HK-2 (cell line): ENCODE results near the gene ADAMTS9.
A peak's percentile ranks its signal among the peaks of the same experiment; 100 is the strongest.

Experiments
- DNase-seq: peaks from one replicate; pipeline ENCODE4 v3.0.0-alpha.2; 2018; ENCODE audit not compliant: unreplicated experiment

The ADAMTS9 gene

DNA sequence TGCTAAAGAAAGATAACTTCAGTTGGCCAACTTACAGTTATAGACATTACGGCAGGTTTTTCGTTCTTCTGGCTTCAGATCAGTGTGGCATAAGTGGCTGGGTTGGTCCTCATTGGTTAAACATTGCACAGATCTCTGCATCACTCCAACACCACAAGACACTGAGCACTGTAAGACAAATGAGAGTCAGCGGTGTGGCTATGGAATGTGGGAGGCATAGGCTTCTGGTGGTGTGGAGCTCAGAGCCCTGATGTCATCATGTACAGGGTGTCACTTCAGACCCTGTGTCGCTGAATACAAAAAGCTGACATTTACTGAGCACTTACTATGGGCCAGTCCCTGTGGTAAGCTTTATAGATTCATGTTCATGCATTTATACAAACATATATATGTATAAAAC, 146.0 kb downstream of the ADAMTS9 start:
- peak; percentile 63 for DNase-seq

DNA sequence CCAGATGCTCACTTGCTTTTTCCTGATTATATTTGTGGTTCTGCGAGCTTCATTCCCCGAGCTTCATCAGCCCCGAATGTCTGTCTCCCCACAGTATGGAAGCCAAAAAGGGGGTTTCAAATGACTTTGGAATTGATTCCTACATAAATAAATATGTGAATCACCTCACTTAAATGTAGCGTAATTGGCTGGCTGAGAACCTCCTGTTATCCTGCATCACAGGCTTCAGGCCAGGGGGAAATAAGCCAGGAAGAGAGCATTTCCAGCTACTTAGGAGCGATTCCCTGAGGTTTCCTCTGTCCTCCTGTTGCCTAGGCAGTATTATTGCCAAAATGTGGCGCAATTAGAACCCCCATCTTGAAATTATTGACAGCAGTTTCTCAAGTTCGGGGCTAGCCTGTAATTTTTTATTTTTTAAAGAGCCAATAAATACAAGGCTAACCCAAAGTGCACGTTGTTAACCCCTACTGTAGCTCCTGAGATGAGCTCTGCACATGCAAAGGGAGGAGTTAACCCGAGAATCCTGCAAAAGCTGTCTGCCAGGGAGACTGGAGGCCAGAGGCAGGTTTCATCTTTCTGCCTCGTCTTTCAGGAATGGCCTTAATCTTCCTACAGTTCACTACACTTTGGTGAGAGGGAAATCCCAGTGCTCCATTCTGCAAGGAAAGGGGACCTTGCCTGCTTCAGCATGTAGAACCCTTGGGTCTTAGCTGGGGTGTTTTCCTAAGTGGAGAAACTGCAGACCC, 148.2 kb downstream of the ADAMTS9 start:
- DNase-seq = no peak

DNA sequence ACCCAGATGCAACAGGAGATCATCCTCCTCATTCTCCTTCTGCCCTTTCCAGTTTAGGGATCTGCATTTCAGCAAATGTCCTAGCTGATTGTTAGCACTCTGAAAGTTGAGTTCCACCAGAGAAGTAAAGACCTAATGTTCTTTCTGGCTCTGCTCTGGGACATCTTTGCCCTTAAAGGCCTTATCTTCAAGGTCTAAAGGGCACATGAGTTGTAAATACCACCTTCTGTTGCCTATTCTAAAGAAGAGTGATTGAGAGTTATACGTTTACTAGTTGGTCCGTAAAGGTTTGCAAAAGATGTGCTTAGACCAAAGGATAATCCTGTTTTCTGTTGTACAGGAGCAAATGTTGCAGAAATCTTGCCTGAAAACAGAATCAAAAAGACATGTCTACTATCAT, 151.6 kb downstream of the ADAMTS9 start:
- no peak for DNase-seq

DNA sequence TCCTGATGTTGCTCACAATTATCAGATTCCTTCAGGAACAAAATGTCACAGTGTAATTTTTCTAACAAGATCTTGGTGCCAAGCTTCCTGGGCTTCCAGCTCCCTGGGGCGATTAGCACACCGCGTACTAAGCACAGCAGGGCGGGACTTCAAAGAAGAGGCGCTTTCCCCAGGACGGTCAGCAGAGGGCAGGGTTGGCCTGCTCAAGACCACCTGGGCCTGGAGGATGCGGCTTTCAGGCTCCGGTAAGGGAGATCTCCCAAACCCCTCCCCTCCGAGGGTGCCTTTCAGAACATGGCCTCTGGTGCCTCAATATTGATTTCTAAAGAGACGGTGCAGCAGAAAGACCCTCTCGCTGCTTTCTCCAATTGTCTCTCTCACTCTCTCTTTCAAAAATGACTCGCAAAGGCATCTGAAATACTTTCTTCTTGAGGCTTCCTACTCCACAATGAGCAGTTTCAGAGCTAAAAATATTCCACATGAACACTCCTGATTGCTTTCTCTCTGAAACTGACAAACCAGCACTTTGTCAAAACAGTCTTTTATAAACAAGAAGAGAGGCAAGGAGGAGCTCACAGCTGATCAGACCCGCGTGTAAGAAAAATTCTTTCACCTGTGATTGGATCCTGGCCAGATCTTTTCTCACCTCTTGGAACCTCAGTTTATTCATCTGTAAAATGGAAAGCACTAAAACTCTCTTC, 154.0 kb downstream of the ADAMTS9 start:
- peak; percentile 81 for DNase-seq

DNA sequence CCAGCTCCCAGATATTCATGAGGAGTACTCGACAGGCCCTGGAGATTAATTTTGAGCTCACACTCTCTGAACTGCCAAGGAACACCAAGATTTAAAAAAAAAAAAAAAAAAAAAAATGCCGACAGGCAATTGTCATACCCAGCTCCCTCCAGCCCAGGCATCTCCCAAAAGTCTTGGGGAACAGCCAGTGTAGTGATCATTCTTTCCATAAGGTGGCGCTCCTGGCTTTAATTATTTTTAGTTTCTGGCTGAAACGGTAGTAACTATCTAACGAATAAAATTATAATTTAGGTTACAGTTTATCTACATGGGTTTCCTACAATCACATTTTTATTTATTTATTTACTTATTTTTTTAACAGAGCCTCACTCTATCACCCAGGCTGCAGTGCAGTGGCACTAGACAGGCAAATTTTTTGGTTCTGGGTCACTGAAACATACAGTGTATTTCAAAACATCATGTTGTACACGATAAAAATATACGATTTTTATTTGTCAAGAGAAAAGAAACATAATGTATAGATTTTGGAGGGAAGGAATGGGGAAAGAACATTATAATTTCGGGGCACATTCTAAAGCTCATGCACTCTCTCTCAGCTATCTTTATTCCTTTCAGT, 157.3 kb downstream of the ADAMTS9 start:
- peak; percentile 14 for DNase-seq

DNA sequence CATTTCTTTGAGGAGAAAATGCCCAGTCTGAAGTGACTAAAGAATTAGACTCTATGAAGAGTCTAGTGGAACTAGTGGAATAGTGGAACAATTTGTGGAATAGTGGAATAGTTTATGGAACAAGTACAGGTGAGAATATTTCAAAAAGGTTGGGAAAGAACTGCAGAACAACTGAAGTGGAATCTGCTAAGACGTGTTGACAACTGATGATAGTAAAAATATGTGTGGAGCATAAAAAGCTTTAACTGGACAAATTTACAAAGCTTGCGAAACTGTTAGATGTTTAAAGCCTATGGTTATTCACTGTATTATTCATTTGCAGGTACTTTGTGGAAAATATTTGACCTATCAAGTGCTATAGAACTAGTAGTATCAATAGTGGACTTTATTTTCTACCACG, 164.5 kb downstream of the ADAMTS9 start:
- DNase-seq = no peak

DNA sequence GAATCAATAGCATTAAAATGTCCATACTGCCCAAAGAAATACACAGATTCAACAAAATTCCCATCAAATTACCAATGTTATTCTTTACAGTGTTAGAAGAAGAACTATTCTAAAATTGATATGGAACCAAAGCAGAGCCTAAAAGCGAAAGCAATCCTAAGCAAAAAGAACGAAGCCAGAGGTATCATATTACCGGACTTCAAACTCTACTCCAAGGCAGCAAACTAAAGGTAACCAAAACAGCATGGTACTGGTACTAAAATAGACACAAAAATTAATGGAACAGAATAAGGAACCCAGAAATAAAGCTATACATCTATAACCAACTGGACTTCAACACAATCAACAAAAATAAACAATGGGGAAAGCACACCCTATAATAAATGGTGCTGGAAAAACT, 167.5 kb downstream of the ADAMTS9 start:
- no peak for DNase-seq

DNA sequence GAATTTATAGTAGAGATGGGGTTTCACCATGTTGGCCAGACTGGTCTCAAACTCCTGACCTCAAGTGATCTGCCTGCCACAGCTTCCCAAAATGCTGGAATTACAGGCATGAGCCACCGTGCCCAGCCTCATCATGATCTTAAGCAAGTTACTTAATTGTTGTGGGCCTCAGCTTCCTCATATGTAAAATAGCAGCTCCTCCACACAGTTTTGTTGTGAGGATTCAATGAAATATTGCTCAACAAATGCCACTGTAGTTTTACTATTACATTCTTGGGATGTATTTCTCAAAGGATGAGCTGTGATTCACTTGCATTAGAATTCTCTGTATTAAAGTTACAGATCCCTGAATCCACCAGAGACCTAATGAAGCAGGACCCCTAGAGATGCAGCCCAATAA, 168.8 kb downstream of the ADAMTS9 start:
- DNase-seq = no peak

DNA sequence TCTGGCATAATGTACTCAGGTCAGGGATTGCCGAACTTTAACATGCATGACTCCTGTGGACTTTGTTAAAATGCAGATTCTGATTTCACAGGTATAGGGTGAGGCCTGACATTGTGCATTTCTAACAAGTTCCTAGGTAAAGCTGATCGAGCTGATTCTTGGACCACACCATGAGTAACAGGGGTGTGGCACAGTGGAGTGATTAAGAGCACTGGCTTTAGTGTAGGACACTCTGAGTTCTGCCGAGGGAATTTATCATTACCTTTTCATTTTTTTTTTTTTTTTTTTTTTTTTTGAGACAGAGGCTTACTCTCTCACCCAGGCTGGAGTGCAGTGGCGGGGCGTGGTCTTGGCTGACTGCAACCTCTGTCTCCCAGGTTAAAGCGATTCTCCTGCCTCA, 169.3 kb downstream of the ADAMTS9 start:
- DNase-seq = no peak

DNA sequence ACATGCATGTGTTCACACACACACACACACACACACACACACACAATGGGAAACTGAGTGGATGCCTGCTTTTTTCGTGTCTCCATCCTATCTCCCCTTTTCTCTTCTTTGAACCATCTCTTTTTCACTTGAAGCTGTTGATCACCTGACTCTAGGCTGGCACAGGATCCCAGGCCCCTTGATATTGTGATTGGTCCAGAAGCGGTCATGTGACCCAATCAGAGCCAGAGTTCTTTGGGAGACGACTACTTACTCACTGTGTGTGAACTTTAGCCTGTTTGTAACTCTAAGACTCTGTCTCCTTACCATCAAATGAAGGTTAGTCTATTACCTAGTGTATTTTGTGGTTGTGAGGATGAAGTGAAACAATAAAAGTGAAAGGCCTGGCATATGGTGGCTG, 172.9 kb downstream of the ADAMTS9 start:
- DNase-seq = no peak

DNA sequence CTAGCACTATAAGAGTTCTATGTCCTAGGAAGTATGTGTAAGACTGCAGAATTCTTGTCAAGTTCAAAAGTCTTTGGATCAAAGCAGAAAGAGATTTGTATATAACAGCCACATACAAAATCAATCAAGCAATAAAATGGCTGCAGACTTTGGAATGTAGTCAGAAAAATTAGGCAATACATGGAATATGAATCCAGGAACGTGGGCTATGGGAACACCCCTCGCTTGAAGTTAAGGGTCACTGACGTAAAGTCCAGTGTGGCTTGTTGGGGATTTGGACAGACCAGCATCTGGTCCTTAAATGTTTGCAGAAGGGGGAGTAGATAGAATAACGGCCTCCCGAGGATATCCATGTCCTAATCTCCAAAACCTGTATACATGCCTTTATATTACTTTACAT, 178.6 kb downstream of the ADAMTS9 start:
- no peak for DNase-seq

DNA sequence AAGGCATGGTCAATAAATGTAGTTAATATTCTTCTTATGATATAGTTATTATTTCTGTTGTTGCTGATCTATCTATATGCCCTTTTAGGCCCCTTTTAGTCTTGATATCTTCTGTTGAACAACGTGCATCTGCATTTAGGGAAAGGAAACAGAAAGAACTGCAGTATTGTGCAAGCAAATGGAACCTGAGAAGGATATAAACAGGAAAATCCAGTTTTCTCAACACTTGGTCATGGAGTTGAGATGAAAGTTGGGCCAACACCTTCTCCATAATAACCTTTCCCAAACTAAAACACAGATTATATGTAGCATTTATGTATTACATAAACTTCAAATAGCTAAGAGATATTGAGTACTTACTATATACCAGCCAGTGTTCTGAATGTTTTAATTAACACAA, 179.7 kb downstream of the ADAMTS9 start:
- no peak for DNase-seq

DNA sequence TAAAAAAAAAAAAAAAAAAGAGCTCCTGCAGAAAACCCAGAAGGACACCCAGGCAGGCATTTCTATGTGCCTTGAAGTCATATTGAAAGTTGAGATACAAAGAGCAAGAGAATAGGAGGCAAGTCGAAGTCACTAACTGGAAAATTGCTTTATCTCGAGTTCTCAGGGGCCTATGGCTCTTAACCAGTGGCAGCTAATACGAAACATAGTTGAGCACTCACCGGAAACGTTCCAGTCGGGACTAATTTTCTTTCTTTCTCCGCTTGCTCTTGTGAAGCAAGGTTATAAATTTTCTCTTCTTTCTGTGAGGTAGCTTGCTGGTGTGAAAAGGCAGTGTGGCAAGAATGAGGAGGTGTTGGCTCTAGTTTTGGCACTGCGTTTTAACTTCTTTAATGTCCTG, 181.5 kb downstream of the ADAMTS9 start:
- no peak for DNase-seq

DNA sequence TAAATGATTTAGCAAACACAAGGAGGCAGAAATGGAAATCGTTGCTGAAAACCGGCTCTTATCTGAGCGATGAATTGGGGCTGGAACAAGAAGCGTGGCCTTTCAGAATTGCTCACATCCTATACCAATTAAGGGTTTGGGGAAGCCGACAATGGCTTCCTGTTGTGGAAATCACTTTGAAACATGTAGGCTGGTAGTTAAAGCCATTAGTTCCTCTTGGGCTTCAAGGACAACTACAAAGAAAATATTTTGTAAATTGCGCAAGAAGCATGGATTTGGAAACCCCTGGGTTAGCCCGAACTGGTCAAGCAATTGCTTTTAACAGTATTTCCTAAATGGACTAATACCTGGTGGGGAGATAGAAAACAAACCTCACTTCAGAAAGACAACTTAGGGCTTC, 182.4 kb downstream of the ADAMTS9 start:
- DNase-seq = no peak

DNA sequence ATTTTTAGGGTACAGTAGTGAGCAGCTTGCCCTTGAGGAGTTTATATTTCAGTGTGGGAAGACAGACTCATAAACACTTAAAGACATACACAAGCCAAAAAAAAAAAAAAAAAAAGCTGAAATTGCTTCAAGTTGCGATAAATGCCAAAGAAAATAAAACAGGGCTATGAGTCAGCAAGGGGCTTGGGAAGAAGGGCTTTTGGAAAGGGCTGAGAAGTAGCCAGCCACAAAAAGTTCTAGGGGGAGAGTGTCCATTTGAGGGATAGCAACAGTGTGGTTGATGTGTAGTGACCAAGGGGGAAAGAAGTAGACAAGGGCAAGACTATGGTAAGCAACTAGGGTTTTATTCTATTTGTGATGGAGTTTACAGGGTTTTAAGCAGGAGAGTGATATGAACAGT, 185.5 kb downstream of the ADAMTS9 start:
- DNase-seq = no peak

DNA sequence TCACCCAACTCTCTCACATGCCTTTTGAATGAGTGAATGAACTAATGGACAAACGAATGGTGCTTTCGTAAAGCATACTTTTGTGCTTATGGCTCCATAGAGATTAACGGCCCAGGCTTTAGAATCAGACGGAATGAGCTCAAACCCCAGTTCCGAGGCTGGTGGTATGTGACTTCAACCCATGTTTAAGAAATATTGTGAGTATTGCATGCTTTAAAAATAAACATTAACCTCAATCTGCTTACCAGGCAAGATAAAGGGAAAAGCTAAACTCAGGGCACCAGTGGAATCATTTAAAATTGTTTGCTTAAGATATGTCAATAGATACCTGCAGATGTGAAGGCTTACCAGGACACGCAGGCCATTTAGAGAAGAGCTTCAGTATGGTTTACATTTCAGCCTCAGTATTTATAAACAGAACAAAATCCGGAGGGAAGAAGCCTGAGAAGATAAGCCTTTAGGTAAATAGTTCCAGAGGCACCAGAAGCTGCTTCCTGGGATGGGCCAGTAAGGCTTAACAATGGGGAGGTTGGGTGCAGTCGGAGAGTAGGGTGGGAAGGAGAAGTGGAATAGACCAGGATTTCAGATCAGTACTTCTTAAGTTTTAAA, 186.4 kb downstream of the ADAMTS9 start:
- no peak for DNase-seq

DNA sequence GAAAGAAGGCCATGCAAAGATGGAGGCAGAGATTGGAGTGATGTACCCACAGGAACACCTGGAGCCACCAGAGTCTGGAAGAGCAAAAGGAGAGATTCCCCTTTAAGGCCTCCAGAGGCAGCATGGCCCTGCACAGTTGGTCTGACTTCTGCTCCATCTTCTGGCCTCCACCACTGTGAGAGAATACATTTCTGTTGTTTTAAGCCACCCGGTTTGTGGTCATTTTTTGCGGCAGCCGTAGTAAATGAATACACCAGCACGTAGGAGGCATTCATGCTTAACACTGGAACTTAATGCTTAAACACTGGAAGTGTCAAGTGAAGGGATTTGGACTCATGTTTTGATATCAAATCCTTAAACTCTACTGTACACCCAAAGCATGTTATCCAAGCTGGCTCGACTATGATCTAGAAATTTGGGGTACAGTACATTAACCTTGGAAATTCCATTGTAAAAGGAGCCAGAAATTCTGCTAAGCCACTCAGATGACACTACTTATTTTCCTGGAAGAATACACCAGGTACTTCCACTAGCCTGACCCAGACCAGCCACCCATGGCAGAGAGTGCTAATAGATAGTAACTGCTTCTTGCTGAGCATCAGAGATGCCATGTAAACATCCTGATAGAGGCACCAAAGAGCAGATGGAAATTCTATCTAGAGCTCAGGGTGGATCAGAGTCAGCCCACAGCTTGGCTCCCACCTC, 190.9 kb downstream of the ADAMTS9 start:
- DNase-seq = peak; percentile 35

DNA sequence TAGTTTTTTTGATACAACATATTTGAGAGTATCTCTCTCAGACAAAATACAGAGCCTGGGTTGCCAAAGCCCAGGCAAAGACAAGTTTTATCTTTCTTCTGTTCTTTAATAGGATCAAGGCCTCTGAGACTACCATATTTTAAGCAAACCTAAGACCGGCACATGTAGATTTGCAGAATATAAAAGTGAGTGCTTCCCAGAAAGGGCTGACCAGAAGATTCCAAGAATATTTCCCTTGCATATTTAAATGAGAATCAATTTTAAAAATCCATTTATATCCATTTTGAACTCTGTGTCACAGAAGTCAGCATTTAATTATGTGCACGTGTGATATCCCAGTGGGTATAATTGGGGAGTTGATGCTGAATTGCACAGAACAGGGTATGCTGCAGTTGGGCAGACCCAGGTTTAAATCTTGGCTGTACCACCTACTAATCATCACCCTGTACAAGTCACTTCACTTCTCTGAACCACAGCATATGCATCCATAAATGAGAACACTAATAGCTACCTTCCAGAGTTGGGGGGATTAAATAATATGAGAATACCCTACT, 191.9 kb downstream of the ADAMTS9 start:
- DNase-seq = no peak

DNA sequence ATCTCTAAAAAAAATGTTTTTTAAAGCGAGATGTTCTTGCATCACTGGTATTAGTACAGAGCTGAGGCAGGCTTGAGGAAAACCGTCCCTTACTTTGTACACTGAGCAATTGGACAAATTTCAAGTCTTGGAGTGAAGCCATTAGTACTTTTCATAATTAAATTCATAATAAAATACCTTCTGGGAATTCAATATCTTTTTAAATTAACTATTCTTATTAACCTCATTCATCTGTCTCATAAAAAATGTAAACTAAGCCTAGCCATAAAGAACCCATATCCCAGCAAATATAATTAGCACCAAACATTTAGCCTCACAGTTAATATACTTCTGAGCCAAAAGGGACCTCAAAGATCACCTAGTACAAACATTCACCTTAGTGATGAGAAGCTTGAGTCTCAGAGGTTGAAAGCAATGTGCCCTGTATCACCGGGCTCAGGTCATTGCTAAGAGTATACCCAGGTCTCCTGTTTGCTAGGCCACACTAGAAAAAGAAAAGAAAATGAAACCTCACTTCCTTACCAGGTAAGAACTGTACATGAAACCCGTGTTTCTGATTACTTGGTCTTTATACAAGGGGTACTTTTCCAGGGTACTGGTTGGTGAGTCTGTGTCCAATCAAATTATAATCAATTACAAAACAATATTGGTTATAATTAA, 192.5 kb downstream of the ADAMTS9 start:
- no peak for DNase-seq

DNA sequence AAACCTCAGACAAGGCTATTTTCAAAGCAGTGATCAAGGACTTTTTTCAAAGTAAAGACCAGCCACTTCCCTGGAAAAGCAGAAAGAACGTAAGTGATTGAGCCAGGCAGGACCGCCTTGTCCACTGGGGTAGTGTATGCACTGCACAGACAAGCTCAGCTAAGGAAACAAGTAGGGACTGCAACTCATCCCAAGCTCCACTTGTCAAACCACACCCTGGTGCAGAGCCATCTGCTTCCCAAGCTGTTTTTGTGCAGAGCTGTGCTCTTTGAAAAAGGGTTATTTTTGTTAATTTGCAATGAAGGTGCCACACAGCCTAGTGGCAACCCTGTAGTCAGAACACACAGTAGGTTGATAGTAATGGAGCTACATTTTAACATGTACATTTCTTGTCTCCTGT, 193.3 kb downstream of the ADAMTS9 start:
- no peak for DNase-seq

DNA sequence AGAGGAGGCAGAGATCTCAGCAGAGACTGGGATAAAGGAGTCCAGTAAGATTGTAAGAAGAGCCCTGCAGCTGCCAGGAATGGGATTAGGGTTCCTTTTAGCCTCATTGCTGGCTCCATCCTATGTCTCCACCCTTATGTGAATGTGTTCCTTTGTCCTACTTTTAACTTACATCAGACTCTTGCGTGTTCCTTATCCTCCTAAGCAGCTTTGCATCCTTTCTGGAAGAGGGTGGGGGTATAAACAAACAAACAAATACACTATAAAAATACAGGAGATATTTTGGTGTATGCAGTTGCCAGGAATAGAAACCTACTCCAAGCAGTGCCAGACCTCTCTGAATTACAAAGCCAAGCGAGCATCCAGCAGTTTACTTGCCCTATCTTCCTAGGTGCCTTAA, 194.7 kb downstream of the ADAMTS9 start:
- no peak for DNase-seq
